GM06990 (cell line): ENCODE results near the gene PLA2G2F.

Experiments used
- DNase-seq: peaks from one replicate; pipeline ENCODE4 v3.0.0-alpha.2; 2011; ENCODE audit not compliant: insufficient read length; ENCODE audit errors: extremely low read depth
- H3K27me3 ChIP-seq: replicated peaks from 2 replicates; pipeline ENCODE4 v1.6.0; 2011; ENCODE audit warnings: low read length; ENCODE audit not compliant: control insufficient read depth, insufficient read depth
- H3K36me3 ChIP-seq: 2 replicates; pipeline ENCODE4 v1.5.1; 2011; ENCODE audit warnings: low read length; ENCODE audit not compliant: control insufficient read depth, insufficient read depth
- H3K4me3 ChIP-seq: replicated peaks from 2 replicates; pipeline ENCODE4 v1.5.1; 2011; ENCODE audit warnings: low read depth, mild to moderate bottlenecking, control low read depth, low read length
- TF ChIP-seq, protein P1 (sequence below): IDR thresholded peaks from 2 replicates; pipeline ENCODE4 v1.5.1; 2011; ENCODE audit warnings: low read length, control low read depth, mild to moderate bottlenecking, inconsistent platforms; ENCODE audit not compliant: insufficient read depth, poor library complexity, severe bottlenecking

The PLA2G2F gene

GRCh38 chr1:20102875-20103274 lies 36.2 kb upstream of the PLA2G2F start:
- Histone ChIP-seq H3K4me3 (no peak overlapping the region), H3K27me3 (no peaks in the 10 kb centered on the region), H3K36me3 (no peaks in the 10 kb centered on the region)
- TF ChIP-seq, protein P1, sequence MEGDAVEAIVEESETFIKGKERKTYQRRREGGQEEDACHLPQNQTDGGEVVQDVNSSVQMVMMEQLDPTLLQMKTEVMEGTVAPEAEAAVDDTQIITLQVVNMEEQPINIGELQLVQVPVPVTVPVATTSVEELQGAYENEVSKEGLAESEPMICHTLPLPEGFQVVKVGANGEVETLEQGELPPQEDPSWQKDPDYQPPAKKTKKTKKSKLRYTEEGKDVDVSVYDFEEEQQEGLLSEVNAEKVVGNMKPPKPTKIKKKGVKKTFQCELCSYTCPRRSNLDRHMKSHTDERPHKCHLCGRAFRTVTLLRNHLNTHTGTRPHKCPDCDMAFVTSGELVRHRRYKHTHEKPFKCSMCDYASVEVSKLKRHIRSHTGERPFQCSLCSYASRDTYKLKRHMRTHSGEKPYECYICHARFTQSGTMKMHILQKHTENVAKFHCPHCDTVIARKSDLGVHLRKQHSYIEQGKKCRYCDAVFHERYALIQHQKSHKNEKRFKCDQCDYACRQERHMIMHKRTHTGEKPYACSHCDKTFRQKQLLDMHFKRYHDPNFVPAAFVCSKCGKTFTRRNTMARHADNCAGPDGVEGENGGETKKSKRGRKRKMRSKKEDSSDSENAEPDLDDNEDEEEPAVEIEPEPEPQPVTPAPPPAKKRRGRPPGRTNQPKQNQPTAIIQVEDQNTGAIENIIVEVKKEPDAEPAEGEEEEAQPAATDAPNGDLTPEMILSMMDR = no peak
- no peak for DNase-seq

GRCh38 chr1:20105856-20106255 lies 33.3 kb upstream of the PLA2G2F start:
- no peaks in the 10 kb centered on the region for H3K27me3 ChIP-seq
- TF ChIP-seq, protein P1 = no peak
- H3K4me3 ChIP-seq = no peak overlapping the region
- DNase-seq = no peak
- no peaks in the 10 kb centered on the region for H3K36me3 ChIP-seq

DNA sequence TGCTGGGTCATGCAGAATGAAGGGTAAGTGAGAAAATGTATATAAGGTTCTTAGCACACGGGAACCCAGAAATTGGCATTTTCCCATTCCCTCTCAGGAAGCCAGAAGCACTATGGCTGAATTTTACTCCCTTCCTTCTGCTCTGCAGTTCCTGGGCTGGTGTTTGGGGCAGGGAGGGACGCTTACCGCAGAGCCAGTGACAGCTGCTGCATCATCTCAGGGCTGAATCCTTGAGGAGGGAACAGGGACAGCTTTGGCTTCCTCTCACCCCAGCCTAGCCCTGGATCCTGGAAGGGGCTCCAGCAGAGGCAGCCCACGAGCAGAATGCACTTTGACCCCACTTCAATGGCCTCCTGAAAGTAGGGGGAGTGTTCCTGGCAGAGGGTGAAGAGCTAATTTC lies 31.8 kb upstream of the PLA2G2F start:
- no peak for DNase-seq
- Histone ChIP-seq H3K36me3 (no peaks in the 10 kb centered on the region), H3K4me3 (no peak overlapping the region), H3K27me3 (no peaks in the 10 kb centered on the region)
- TF ChIP-seq, protein P1 = no peak

GRCh38 chr1:20107796-20108195 lies 31.3 kb upstream of the PLA2G2F start:
- no peak overlapping the region for H3K4me3 ChIP-seq
- no peaks in the 10 kb centered on the region for H3K36me3 ChIP-seq
- H3K27me3 ChIP-seq = no peaks in the 10 kb centered on the region
- TF ChIP-seq, protein P1 = no peak
- DNase-seq = no peak

DNA sequence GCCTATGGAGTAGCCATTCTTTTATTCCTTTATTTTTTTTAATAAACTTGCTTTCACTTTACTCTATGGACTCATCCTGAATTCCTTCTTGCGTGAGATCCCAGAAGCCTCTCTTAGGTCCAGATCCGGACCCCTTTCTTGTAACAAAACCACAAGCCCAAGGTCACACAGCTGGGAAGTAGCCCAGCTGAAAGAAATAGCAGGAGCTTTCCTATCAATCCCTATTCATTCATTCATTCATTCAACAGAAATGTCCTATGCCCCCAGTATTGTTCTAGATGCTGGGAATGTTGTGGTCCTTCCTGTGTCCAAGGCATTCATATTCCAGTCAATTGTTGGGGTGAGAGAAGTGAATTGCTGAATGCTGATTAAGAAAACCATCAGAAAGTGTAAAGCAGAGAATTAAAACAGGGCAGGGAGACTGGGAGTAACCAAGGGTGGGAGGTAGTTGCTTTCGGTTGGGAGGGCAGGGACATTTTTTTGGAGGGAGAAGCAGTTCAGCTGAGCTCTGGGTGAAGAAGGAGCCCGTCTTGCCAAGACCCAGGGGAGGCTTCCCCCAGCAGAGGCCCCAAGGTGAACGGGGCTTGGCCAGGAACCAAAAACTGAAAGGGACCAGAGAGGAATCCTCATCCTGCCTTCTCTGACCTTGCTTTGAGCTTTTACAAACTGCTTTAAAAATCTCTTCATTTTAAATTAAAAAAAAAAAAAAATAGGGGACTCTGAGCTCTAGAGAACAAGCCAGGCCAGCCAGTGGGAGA lies 30.6 kb upstream of the PLA2G2F start:
- H3K27me3 ChIP-seq = no peaks in the 10 kb centered on the region
- H3K4me3 ChIP-seq = no peak overlapping the region
- H3K36me3 ChIP-seq = no peaks in the 10 kb centered on the region
- TF ChIP-seq, protein P1 = no peak
- DNase-seq = no peak

DNA sequence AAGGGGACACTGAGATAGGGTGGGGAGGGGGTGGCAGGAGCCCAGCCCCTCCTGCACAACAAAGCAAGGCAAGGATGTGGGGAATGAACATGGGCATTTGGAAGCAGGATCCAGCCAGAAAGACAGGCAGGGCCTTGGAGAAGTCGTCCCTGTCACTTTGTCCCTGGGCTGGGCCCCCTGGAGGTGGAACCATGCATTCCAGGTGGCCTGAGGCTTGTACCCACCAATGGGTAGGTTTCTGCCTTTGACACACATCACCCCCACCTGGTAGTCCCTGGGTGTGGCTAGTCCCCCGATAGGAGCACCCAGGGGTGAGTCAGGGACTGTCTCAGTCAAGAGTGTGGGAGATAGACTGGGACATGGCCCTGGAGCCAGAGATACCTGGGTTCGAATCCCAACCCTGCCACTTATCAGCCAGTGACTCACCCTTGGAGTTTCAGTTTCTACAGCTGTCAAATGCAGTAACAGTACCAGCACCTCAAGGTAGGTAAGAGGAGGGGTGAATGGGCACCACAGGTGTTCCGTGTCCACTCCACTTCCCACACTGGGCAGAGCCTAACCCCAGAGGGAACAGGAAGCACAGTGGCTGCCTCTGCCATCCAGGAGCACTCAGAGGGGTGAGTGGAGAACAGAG lies 29.8 kb upstream of the PLA2G2F start:
- Histone ChIP-seq H3K36me3 (no peaks in the 10 kb centered on the region), H3K4me3 (no peak overlapping the region), H3K27me3 (no peaks in the 10 kb centered on the region)
- TF ChIP-seq, protein P1 = peak; percentile 17
- peak; percentile 26 for DNase-seq
